ENCODE measurements around the gene TIGD2.

DNA sequence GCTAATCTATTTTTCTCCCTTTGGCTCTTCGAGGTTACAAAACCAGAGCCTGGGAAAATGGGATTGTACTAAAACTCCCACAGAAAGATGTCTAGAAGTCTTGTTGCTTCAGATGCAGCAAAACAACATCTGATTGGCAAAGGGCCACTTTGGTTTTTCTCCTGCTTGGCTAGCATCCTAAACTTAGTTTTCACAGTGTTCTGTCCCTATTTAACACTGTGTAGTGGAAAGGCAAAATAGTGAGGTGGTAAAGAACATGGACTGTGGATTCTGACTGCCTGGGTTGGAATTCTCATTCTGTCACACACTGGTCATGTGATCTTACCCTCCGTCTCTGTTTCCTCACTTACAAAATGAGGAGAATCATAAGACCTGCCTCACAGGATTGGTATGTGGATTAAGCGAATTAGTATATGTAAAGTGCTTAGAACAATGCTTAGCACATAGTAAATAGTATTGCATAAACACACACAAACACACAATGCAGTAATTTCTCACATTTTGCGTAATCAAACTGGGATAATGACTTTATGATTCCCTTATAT is 23.5 kb downstream of the TIGD2 start:
- TF ChIP-seq, protein P1, sequence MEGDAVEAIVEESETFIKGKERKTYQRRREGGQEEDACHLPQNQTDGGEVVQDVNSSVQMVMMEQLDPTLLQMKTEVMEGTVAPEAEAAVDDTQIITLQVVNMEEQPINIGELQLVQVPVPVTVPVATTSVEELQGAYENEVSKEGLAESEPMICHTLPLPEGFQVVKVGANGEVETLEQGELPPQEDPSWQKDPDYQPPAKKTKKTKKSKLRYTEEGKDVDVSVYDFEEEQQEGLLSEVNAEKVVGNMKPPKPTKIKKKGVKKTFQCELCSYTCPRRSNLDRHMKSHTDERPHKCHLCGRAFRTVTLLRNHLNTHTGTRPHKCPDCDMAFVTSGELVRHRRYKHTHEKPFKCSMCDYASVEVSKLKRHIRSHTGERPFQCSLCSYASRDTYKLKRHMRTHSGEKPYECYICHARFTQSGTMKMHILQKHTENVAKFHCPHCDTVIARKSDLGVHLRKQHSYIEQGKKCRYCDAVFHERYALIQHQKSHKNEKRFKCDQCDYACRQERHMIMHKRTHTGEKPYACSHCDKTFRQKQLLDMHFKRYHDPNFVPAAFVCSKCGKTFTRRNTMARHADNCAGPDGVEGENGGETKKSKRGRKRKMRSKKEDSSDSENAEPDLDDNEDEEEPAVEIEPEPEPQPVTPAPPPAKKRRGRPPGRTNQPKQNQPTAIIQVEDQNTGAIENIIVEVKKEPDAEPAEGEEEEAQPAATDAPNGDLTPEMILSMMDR (IDR thresholded peaks at IDR 0.05; ENCODE audit: poor library complexity, severe bottlenecking) = no peak
- TF ChIP-seq EZH2 (IDR thresholded peaks at IDR 0.05; ENCODE audit: borderline replicate concordance, insufficient read depth, low read length, poor library complexity, severe bottlenecking) (no peak), POLR2AphosphoS5 (IDR thresholded peaks at IDR 0.05) (no peak)
